ENCODE measurements around the gene CRISPLD2. TPM values are rescaled to one million over a fixed set of nuclear protein-coding genes. Genes with fewer than 3 reads are reported as not detected.

The CRISPLD2 gene
- total and polyA plus RNA-seq, 10 of the 15 experiments (the other 5 are each of a cell fraction or from before 2014, with no cell fraction given): 0.03 to 0.30 (median 0.08) TPM; not detected in 5

DNA sequence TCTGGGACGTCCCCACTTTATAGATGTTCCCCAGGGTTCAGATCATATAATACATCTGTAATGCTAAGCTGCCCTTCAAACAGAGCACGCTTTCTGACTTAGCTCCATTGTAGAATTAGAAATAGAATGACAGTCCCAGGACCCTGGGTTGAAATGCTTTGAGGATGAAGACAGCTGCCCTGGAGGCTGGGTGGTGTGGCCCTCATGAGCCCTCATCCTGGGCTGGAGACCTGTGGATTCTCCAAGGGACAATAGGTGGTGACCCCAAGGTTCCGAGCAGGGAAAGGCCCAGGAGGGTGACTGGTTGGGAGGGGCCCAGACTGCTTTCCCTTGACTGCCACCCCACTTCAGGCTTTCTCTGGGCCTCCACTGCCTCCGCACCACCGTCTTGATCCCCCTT lies 59.0 kb downstream of the CRISPLD2 start (continued):
- TF ChIP-seq DPF2 (IDR thresholded peaks at IDR 0.05): no peak
- no peak for TF ChIP-seq POLR2A (IDR thresholded peaks at IDR 0.05; ENCODE audit: low read depth, low read length)
- TF ChIP-seq SREBF1 (IDR thresholded peaks at IDR 0.05; ENCODE audit: low read length): no peak

DNA sequence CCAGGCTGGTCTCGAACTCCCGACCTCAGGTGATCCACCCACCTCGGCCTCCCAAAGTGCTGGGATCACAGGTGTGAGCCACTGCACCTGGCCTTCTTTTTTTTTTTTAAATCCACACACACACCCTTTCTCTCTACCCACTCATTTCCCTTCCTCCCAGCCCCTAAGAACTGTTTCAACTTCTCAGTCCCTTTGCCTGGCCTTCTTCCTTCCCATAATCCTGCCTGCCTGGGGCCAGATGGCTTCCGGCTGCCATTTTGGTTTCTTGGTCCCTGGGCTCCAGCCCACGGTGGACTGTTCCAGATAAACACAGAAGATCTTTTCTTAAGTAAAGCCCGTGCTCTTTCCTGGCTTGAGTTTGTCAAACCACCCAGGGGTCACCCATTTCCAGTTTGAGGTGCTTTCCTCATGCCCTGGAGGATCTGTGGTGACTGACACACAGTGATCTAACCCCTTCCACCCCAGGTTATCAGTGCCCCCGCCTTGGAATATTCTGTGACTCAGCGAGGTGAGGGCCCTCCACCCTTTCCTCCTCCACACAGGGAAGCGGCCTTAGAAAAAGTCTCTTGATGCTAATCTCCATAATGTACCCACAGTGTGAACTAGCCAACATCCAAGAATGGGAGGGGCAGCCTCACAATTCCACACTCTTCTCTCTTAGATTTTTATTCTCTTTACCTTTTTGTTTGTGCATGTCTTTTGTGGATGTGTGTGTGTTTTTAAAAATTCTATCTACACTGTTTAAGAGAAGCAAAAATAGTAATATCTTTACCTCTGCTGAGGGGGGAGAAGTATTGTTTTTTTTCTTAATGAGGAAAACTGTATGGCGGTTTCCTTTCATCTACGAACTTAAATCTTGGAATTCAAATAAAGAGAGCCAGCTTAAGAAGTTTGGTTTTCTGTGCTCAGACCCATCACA lies 60.0 kb downstream of the CRISPLD2 start:
- Histone ChIP-seq H3K9ac (ENCODE audit: control insufficient read depth, insufficient read depth, low read length) (no peak overlapping the region), H3K4me3 (no peak overlapping the region), H2AFZ (ENCODE audit: control insufficient read depth, low read depth, low read length) (no peak overlapping the region), H3K4me2 (ENCODE audit: control insufficient read depth, insufficient read depth) (no peak overlapping the region), H3K79me2 (ENCODE audit: control insufficient read depth, insufficient read depth, low read length) (no peaks in the 10 kb centered on the region), H3K9me3 (replicated peaks; ENCODE audit: control insufficient read depth, insufficient read depth, low read length) (no peaks in the 10 kb centered on the region), H4K20me1 (ENCODE audit: control insufficient read depth, insufficient read depth) (no peaks in the 10 kb centered on the region), H3K36me3 (ENCODE audit: control insufficient read depth in 2 of 2, insufficient read depth in 2 of 2, low read length in 1 of 2) (no peaks in the 10 kb centered on the region), H3K27me3 (replicated peaks in 1 of 2; ENCODE audit: control insufficient read depth in 2 of 2, insufficient read depth in 2 of 2, low read length in 1 of 2) (no peaks in the 10 kb centered on the region; a peak in 2 of 4 replicates), H3K4me1 (ENCODE audit: control insufficient read depth, insufficient read depth, low read length) (no peaks in the 10 kb centered on the region), H3K27ac (ENCODE audit: control insufficient read depth, insufficient read depth) (no peak overlapping the region)
- 33% methylated on average over 11 of the region's 11 CpGs for WGBS (ENCODE audit: insufficient coverage, insufficient replicate concordance, low lambda C conversion rate, missing lambda C conversion rate)
- ChIA-PET RAD21 (ENCODE audit: unreplicated experiment) (interaction anchor here (0.6 kb wide), 1 partner anchor 63 kb away, joined by 3 read pairs; no protein-coding TSS in a partner anchor), CTCF (no interaction called here), SMC1A (ENCODE audit: uncharacterized antibody, unreplicated experiment) (interaction anchor here (1.7 kb wide), 1 partner anchor 18 kb away, joined by 4 read pairs; no protein-coding TSS in a partner anchor), POLR2A (no interaction called here)
- FAIRE-seq (no peak), ATAC-seq (no peak), DNase-seq (ENCODE audit: low read depth, low spot score) (no peak)
- intact Hi-C loops (cut with micrococcal nuclease; ENCODE audit: unreplicated experiment): no loop called here
- TF ChIP-seq, protein P1, sequence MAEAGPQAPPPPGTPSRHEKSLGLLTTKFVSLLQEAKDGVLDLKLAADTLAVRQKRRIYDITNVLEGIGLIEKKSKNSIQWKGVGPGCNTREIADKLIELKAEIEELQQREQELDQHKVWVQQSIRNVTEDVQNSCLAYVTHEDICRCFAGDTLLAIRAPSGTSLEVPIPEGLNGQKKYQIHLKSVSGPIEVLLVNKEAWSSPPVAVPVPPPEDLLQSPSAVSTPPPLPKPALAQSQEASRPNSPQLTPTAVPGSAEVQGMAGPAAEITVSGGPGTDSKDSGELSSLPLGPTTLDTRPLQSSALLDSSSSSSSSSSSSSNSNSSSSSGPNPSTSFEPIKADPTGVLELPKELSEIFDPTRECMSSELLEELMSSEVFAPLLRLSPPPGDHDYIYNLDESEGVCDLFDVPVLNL (IDR thresholded peaks at IDR 0.05; ENCODE audit: low read depth, low read length): no peak
- TF ChIP-seq MYB (IDR thresholded peaks at IDR 0.05; ENCODE audit: borderline replicate concordance, low read depth, low read length) (no peak), ATF7 (IDR thresholded peaks at IDR 0.05; ENCODE audit: low read depth) (no peak), FOXM1 (IDR thresholded peaks at IDR 0.05; ENCODE audit: low read depth, low read length) (no peak), ZNF274 (IDR thresholded peaks at IDR 0.05; ENCODE audit: insufficient read depth, insufficient read length) (no peak), MYC (IDR thresholded peaks at IDR 0.05; ENCODE audit: insufficient read depth, insufficient read length, insufficient replicate concordance, low read length, severe bottlenecking) (no peak), BRCA1 (IDR thresholded peaks at IDR 0.05; ENCODE audit: low read depth, low read length) (no peak), SMARCA5 (IDR thresholded peaks at IDR 0.05) (no peak), CREM (IDR thresholded peaks at IDR 0.05; ENCODE audit: low read depth) (no peak), TAF1 (IDR thresholded peaks at IDR 0.05; ENCODE audit: borderline replicate concordance, low read depth, low read length) (no peak), NR2C2 (IDR thresholded peaks at IDR 0.05; ENCODE audit: borderline replicate concordance, control insufficient read depth, insufficient read length, low read depth) (no peak), JUNB (IDR thresholded peaks at IDR 0.05) (no peak)
- TF ChIP-seq, protein P2, sequence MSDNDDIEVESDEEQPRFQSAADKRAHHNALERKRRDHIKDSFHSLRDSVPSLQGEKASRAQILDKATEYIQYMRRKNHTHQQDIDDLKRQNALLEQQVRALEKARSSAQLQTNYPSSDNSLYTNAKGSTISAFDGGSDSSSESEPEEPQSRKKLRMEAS (IDR thresholded peaks at IDR 0.05; ENCODE audit: low read depth, low read length): no peak
- TF ChIP-seq, protein P3, sequence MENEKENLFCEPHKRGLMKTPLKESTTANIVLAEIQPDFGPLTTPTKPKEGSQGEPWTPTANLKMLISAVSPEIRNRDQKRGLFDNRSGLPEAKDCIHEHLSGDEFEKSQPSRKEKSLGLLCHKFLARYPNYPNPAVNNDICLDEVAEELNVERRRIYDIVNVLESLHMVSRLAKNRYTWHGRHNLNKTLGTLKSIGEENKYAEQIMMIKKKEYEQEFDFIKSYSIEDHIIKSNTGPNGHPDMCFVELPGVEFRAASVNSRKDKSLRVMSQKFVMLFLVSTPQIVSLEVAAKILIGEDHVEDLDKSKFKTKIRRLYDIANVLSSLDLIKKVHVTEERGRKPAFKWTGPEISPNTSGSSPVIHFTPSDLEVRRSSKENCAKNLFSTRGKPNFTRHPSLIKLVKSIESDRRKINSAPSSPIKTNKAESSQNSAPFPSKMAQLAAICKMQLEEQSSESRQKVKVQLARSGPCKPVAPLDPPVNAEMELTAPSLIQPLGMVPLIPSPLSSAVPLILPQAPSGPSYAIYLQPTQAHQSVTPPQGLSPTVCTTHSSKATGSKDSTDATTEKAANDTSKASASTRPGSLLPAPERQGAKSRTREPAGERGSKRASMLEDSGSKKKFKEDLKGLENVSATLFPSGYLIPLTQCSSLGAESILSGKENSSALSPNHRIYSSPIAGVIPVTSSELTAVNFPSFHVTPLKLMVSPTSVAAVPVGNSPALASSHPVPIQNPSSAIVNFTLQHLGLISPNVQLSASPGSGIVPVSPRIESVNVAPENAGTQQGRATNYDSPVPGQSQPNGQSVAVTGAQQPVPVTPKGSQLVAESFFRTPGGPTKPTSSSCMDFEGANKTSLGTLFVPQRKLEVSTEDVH (IDR thresholded peaks at IDR 0.05; ENCODE audit: low read depth, partially characterized antibody): no peak
- TF ChIP-seq, protein P4, sequence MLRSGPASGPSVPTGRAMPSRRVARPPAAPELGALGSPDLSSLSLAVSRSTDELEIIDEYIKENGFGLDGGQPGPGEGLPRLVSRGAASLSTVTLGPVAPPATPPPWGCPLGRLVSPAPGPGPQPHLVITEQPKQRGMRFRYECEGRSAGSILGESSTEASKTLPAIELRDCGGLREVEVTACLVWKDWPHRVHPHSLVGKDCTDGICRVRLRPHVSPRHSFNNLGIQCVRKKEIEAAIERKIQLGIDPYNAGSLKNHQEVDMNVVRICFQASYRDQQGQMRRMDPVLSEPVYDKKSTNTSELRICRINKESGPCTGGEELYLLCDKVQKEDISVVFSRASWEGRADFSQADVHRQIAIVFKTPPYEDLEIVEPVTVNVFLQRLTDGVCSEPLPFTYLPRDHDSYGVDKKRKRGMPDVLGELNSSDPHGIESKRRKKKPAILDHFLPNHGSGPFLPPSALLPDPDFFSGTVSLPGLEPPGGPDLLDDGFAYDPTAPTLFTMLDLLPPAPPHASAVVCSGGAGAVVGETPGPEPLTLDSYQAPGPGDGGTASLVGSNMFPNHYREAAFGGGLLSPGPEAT (IDR thresholded peaks at IDR 0.05; ENCODE audit: low read depth): no peak
- BruUV-seq (replicated peaks): no TSS peak
- in situ Hi-C loops (cut with MboI): no loop called here

Measured in GM12878 (cell line).